HepG2 (cell line): ENCODE results near the gene LRRC63. TPM values are rescaled to one million over a fixed set of nuclear protein-coding genes. Genes with fewer than 3 reads are reported as not detected.

ENCODE experiments used
- ATAC-seq: fragments of 200-7000 bp; cut with Tn5 transposase; 3 replicates; pipeline ENCODE4 v1.9.1; 2020; ENCODE audit warnings: mild to moderate bottlenecking, moderate library complexity
- BruUV-seq: library from RNA; stranded (reverse); fragments of 400-500 nt; replicated peaks from 2 replicates; lab custom pipeline; 2021; lab: Mats Ljungman, UMichigan
- CTCF ChIA-PET: fragments of 300-600 bp; formaldehyde crosslinking; extraction: SDS; loops from one replicate; lab custom pipeline; 2021; ENCODE audit warnings: low total read pairs, inconsistent platforms, low intra/inter-chr PET ratio; lab: Yijun Ruan, JAX
- POLR2A ChIA-PET: fragments of 350-600 bp; sonication (Branson Sonifier 250); formaldehyde crosslinking; loops from one replicate; lab custom pipeline; 2020; ENCODE audit warnings: antibody characterized with exemption, inconsistent platforms; lab: Yijun Ruan, JAX
- DNase-seq: peaks from one replicate; pipeline ENCODE4 v3.0.0-alpha.2; 2015; ENCODE audit warnings: low spot score
- FAIRE-seq: peaks from 3 replicates; lab custom pipeline; 2011; peaks lifted over from hg19 to GRCh38; lab: Jason Lieb, UNC
- H2AFZ ChIP-seq: one replicate; pipeline ENCODE4 v1.6.1; 2011; ENCODE audit warnings: low read length, inconsistent platforms
- H3K27ac ChIP-seq: fragments of 300-600 bp; 3 replicates; pipeline ENCODE4 v1.8.0; 2011; ENCODE audit warnings: mixed run types, mild to moderate bottlenecking, mixed read lengths, low read length, inconsistent platforms; ENCODE audit not compliant: insufficient read depth; ENCODE audit errors: extremely low read length
- H3K27me3 ChIP-seq, 2 experiments: fragments of 200-600 bp in 1 of 2; 2 replicates in 1 of 2; 3 replicates in 1 of 2; pipeline versions ENCODE4 v1.6.0 to v1.8.0; 2011; ENCODE audit warnings: low read length in 2 of 2, mild to moderate bottlenecking in 2 of 2, moderate library complexity in 2 of 2, inconsistent platforms in 1 of 2; ENCODE audit not compliant: insufficient read depth in 2 of 2, control insufficient read depth in 1 of 2
- H3K36me3 ChIP-seq, 2 experiments: fragments of 200-600 bp in 1 of 2; replicated peaks in 1 of 2; 2 replicates in 1 of 2; 3 replicates in 1 of 2; pipeline versions ENCODE4 v1.5.1 to v1.8.0; 2011; ENCODE audit warnings: low read length in 2 of 2, inconsistent platforms in 1 of 2; ENCODE audit not compliant: insufficient read depth in 2 of 2, control insufficient read depth in 1 of 2
- H3K4me1 ChIP-seq: 2 replicates; pipeline ENCODE4 v1.5.1; 2012; ENCODE audit warnings: low read length, inconsistent platforms; ENCODE audit not compliant: insufficient read depth
- H3K4me2 ChIP-seq: 2 replicates; pipeline ENCODE4 v1.6.0; 2011; ENCODE audit warnings: low read depth, low read length, inconsistent platforms
- H3K4me3 ChIP-seq, 3 experiments: fragments of 200-600 bp in 1 of 3; sonication (generic), shearing (Covaris generic) in 1 of 3; replicated peaks in 1 of 3; 2 replicates each; pipeline ENCODE4 v1.5.1; 2011 to 2016; ENCODE audit warnings: low read length in 3 of 3, inconsistent platforms in 2 of 3, low read depth in 2 of 3, mild to moderate bottlenecking in 2 of 3, control low read depth in 1 of 3, mixed read lengths in 1 of 3; ENCODE audit not compliant: insufficient read depth in 1 of 3
- H3K79me2 ChIP-seq: one replicate; pipeline ENCODE4 v1.6.1; 2011; ENCODE audit warnings: low read length, inconsistent platforms; ENCODE audit not compliant: insufficient read depth
- H3K9ac ChIP-seq: 2 replicates; pipeline ENCODE4 v1.6.0; 2011; ENCODE audit warnings: mild to moderate bottlenecking, low read depth, low read length, inconsistent platforms; ENCODE audit not compliant: insufficient read depth
- H3K9me3 ChIP-seq: 2 replicates; pipeline ENCODE4 v1.5.1; 2012; ENCODE audit warnings: mild to moderate bottlenecking, low read length
- H4K20me1 ChIP-seq: 2 replicates; pipeline ENCODE4 v1.6.0; 2011; ENCODE audit warnings: inconsistent platforms, mild to moderate bottlenecking, low read length, moderate library complexity; ENCODE audit not compliant: insufficient read depth
- BCL6 ChIP-seq: IDR thresholded peaks from 2 replicates; pipeline ENCODE4 v1.6.1; 2016; ENCODE audit warnings: missing genetic modification reagents, missing compliant biosample characterization
- BRCA1 ChIP-seq: sonication (generic); formaldehyde crosslinking; IDR thresholded peaks from 2 replicates; pipeline ENCODE4 v1.4.0; 2020; ENCODE audit warnings: missing genetic modification reagents
- DZIP1 ChIP-seq: sonication (generic); formaldehyde crosslinking; IDR thresholded peaks from 2 replicates; pipeline ENCODE4 v1.5.0; 2020; ENCODE audit warnings: mild to moderate bottlenecking, missing genetic modification reagents
- EP300 ChIP-seq, 3 experiments: sonication (generic) in 1 of 3; formaldehyde crosslinking in 1 of 3; IDR thresholded peaks; 2 replicates each; pipeline versions ENCODE4 v1.5.1 to v1.6.1; 2011 to 2020; ENCODE audit warnings: low read depth in 2 of 3, low read length in 2 of 3, borderline replicate concordance in 1 of 3, improper control_type of control experiment in 1 of 3, mild to moderate bottlenecking in 1 of 3, missing genetic modification reagents in 1 of 3, moderate library complexity in 1 of 3
- ETS1 ChIP-seq: sonication (generic); formaldehyde crosslinking; IDR thresholded peaks from 2 replicates; pipeline ENCODE4 v1.4.0; 2020; ENCODE audit warnings: missing genetic modification reagents
- KIAA2018 ChIP-seq: sonication (generic); formaldehyde crosslinking; IDR thresholded peaks from 2 replicates; pipeline ENCODE4 v1.5.0; 2020; ENCODE audit warnings: mild to moderate bottlenecking, missing genetic modification reagents, borderline replicate concordance
- ZNF7 ChIP-seq: IDR thresholded peaks from 2 replicates; pipeline ENCODE4 v1.6.1; 2016; ENCODE audit warnings: missing biosample characterization, missing genetic modification reagents
- ZNF720 ChIP-seq: sonication (generic); formaldehyde crosslinking; IDR thresholded peaks from 2 replicates; pipeline ENCODE4 v1.4.0; 2020; ENCODE audit warnings: missing genetic modification reagents
- ZNF746 ChIP-seq: sonication (generic); formaldehyde crosslinking; IDR thresholded peaks from 2 replicates; pipeline ENCODE4 v1.8.0; 2022; ENCODE audit warnings: mild to moderate bottlenecking, missing genetic modification reagents
- WGBS: methylation state at CpG from one replicate; pipeline ENCODE4 v1.1.6; 2017; ENCODE audit warnings: low lambda C conversion rate; 5-methylcytosine and 5-hydroxymethylcytosine counted together
- in situ Hi-C: cut with HindIII; loops from 2 replicates; pipeline ENCODE4 v1.10.0; 2017; ENCODE audit warnings: low pct_unique_long_range_greater_than_20kb; ENCODE audit not compliant: extremely low pct_ligation_motif_present
- intact Hi-C: fragments of 100-400 bp; cut with micrococcal nuclease; formaldehyde crosslinking; loops from one replicate; pipeline ENCODE4 v1.10.0; 2022; ENCODE audit not compliant: unreplicated experiment
- polyA plus RNA-seq, 8 experiments: library from polyadenylated mRNA; depleted of rRNA in 3 of 8; stranded (reverse) in 7 of 8; unstranded in 1 of 8; fragments of >200 nt; fragmentation: Illumina TruSeq in 4 of 8; extraction: Trizol in 4 of 8; gene quantifications; 2 replicates each; pipeline versions ENCODE4 v1.2.1 to v1.2.3, GENCODE V29; 2011 to 2016; ENCODE audit warnings: low read depth in 4 of 8, missing spikeins in 1 of 8, mixed read lengths in 1 of 8; ENCODE audit not compliant: insufficient read depth in 1 of 8
- total RNA-seq, 5 experiments: library from RNA; depleted of rRNA; stranded (reverse); fragments of >200 nt; fragmentation: Illumina TruSeq; extraction: Trizol; gene quantifications; 2 replicates each; pipeline ENCODE4 v1.2.3, GENCODE V29; 2016; ENCODE audit warnings: low read depth in 1 of 5

The LRRC63 gene
- total and polyA plus RNA-seq, 2 of the 13 experiments (the other 11 are each of a cell fraction or from before 2014, with no cell fraction given): not detected

- H3K9ac ChIP-seq: no peak overlapping the region
- H3K36me3 ChIP-seq: no peaks in the 10 kb centered on the region
- in situ Hi-C loops: no loop called here
- H3K79me2 ChIP-seq: no peaks in the 10 kb centered on the region
- H4K20me1 ChIP-seq: no peaks in the 10 kb centered on the region
- H3K4me1 ChIP-seq: peaks cover 10% of the 10 kb centered on the region; the same call in 1 of the 2 replicates
- CTCF ChIA-PET: no interaction called here
- H3K4me3 ChIP-seq: no peak overlapping the region
- ATAC-seq: no peak
- H3K9me3 ChIP-seq: no peaks in the 10 kb centered on the region
- WGBS: 7% methylated on average over 5 of the region's 5 CpGs
- H3K27ac ChIP-seq: no peak overlapping the region
- no peak overlapping the region for H2AFZ ChIP-seq
- no peak for DNase-seq
- no peak for FAIRE-seq
- POLR2A ChIA-PET: no interaction called here
- no peak overlapping the region for H3K4me2 ChIP-seq
- TF ChIP-seq ETS1 (CRISPR knock-in tag) (no peak), KIAA2018 (CRISPR knock-in tag) (no peak), BCL6 (no peak), ZNF720 (CRISPR knock-in tag) (no peak), DZIP1 (CRISPR knock-in tag) (no peak), EP300 (IDR thresholded peaks at IDR 0.05; ENCODE audit: low read depth in 2 of 2, low read length in 2 of 2) (no peak), EP300 (CRISPR knock-in tag; IDR thresholded peaks at IDR 0.05; ENCODE audit: borderline replicate concordance) (no peak), ZNF746 (CRISPR knock-in tag) (no peak), BRCA1 (CRISPR knock-in tag) (no peak), ZNF7 (CRISPR knock-in tag) (no peak)
- peaks cover 2 to 4% of the 10 kb centered on the region in 2 experiments; a peak in 2 of 5 replicates for H3K27me3 ChIP-seq
- BruUV-seq: no TSS peak
- intact Hi-C loops: no loop called here
Measured at GRCh38 chr13:46179969-46180763, 31.6 kb upstream of the LRRC63 start.
